IPS-15b (cell line): ENCODE measurements around the gene KRTAP21-3.

Experiments
- H3K27me3 ChIP-seq: one replicate; pipeline ENCODE4 v1.6.1; 2013; ENCODE audit warnings: low read length; ENCODE audit not compliant: control insufficient read depth, insufficient read depth
- H3K36me3 ChIP-seq: one replicate; pipeline ENCODE4 v1.6.1; 2013; ENCODE audit warnings: low read length; ENCODE audit not compliant: control insufficient read depth, insufficient read depth
- H3K4me1 ChIP-seq: one replicate; pipeline ENCODE4 v1.6.1; 2013; ENCODE audit warnings: mild to moderate bottlenecking, low read length; ENCODE audit not compliant: control insufficient read depth, insufficient read depth
- H3K4me3 ChIP-seq: one replicate; pipeline ENCODE4 v1.5.1; 2013; ENCODE audit warnings: low read depth, low read length
- H3K9ac ChIP-seq: one replicate; pipeline ENCODE4 v1.6.1; 2013; ENCODE audit warnings: low read depth, mild to moderate bottlenecking, low read length
- H3K9me3 ChIP-seq: one replicate; pipeline ENCODE4 v1.6.1; 2013; ENCODE audit warnings: mild to moderate bottlenecking, low read length; ENCODE audit not compliant: control insufficient read depth, insufficient read depth

KRTAP21-3 gene

GRCh38 chr21:30713766-30714165 lies 4.8 kb downstream of the KRTAP21-3 start:
- H3K4me3 ChIP-seq: no peak overlapping the region
- no peaks in the 10 kb centered on the region for H3K4me1 ChIP-seq
- H3K9ac ChIP-seq: no peak overlapping the region
- H3K27me3 ChIP-seq: no peaks in the 10 kb centered on the region
- no peaks in the 10 kb centered on the region for H3K9me3 ChIP-seq
- H3K36me3 ChIP-seq: no peaks in the 10 kb centered on the region

- Histone ChIP-seq H3K4me3 (no peak overlapping the region), H3K27me3 (no peaks in the 10 kb centered on the region), H3K9me3 (no peaks in the 10 kb centered on the region), H3K4me1 (no peaks in the 10 kb centered on the region), H3K36me3 (no peaks in the 10 kb centered on the region), H3K9ac (no peak overlapping the region)
Observed at GRCh38 chr21:30710499-30710898, 8.1 kb downstream of the KRTAP21-3 start.

- H3K4me1 ChIP-seq: no peaks in the 10 kb centered on the region
- no peak overlapping the region for H3K4me3 ChIP-seq
- no peaks in the 10 kb centered on the region for H3K27me3 ChIP-seq
- H3K9ac ChIP-seq: no peak overlapping the region
- H3K9me3 ChIP-seq: no peaks in the 10 kb centered on the region
- no peaks in the 10 kb centered on the region for H3K36me3 ChIP-seq
Observed at GRCh38 chr21:30707409-30707808, 11.2 kb downstream of the KRTAP21-3 start.

GRCh38 chr21:30695956-30696355 lies 22.6 kb downstream of the KRTAP21-3 start:
- Histone ChIP-seq H3K36me3 (no peaks in the 10 kb centered on the region), H3K9ac (no peak overlapping the region), H3K4me3 (no peak overlapping the region), H3K27me3 (no peaks in the 10 kb centered on the region), H3K4me1 (no peaks in the 10 kb centered on the region), H3K9me3 (no peaks in the 10 kb centered on the region)

- Histone ChIP-seq H3K9me3 (no peaks in the 10 kb centered on the region), H3K27me3 (no peaks in the 10 kb centered on the region), H3K36me3 (no peaks in the 10 kb centered on the region), H3K4me3 (no peak overlapping the region), H3K9ac (no peak overlapping the region), H3K4me1 (no peaks in the 10 kb centered on the region)
Observed at GRCh38 chr21:30689822-30690221, 28.8 kb downstream of the KRTAP21-3 start.

- H3K36me3 ChIP-seq: no peaks in the 10 kb centered on the region
- H3K4me1 ChIP-seq: no peaks in the 10 kb centered on the region
- no peaks in the 10 kb centered on the region for H3K27me3 ChIP-seq
- no peaks in the 10 kb centered on the region for H3K9me3 ChIP-seq
- no peak overlapping the region for H3K9ac ChIP-seq
- H3K4me3 ChIP-seq: no peak overlapping the region
Observed at GRCh38 chr21:30684506-30684905, 34.1 kb downstream of the KRTAP21-3 start.

- Histone ChIP-seq H3K4me3 (no peak overlapping the region), H3K36me3 (no peaks in the 10 kb centered on the region), H3K27me3 (no peaks in the 10 kb centered on the region), H3K9me3 (no peaks in the 10 kb centered on the region), H3K4me1 (no peaks in the 10 kb centered on the region), H3K9ac (no peak overlapping the region)
Observed at GRCh38 chr21:30680586-30680985, 38.0 kb downstream of the KRTAP21-3 start.

- Histone ChIP-seq H3K9me3 (no peaks in the 10 kb centered on the region), H3K9ac (no peak overlapping the region), H3K36me3 (no peaks in the 10 kb centered on the region), H3K4me3 (no peak overlapping the region), H3K4me1 (no peaks in the 10 kb centered on the region), H3K27me3 (no peaks in the 10 kb centered on the region)
Observed at GRCh38 chr21:30676737-30677136, 41.8 kb downstream of the KRTAP21-3 start.

- Histone ChIP-seq H3K9me3 (no peaks in the 10 kb centered on the region), H3K27me3 (no peaks in the 10 kb centered on the region), H3K36me3 (no peaks in the 10 kb centered on the region), H3K4me3 (no peak overlapping the region), H3K4me1 (no peaks in the 10 kb centered on the region), H3K9ac (no peak overlapping the region)
Observed at GRCh38 chr21:30674312-30674711, 44.3 kb downstream of the KRTAP21-3 start.

GRCh38 chr21:30672985-30673650 lies 45.5 kb downstream of the KRTAP21-3 start:
- H3K36me3 ChIP-seq: no peaks in the 10 kb centered on the region
- no peak overlapping the region for H3K4me3 ChIP-seq
- no peak overlapping the region for H3K9ac ChIP-seq
- H3K4me1 ChIP-seq: no peaks in the 10 kb centered on the region
- no peaks in the 10 kb centered on the region for H3K9me3 ChIP-seq
- no peaks in the 10 kb centered on the region for H3K27me3 ChIP-seq

- Histone ChIP-seq H3K4me1 (no peaks in the 10 kb centered on the region), H3K9me3 (no peaks in the 10 kb centered on the region), H3K4me3 (no peak overlapping the region), H3K36me3 (no peaks in the 10 kb centered on the region), H3K27me3 (no peaks in the 10 kb centered on the region), H3K9ac (no peak overlapping the region)
Observed at GRCh38 chr21:30668776-30669175, 49.8 kb downstream of the KRTAP21-3 start.
